Middle frontal gyrus (tissue), 1 donor: ENCODE measurements around the gene LGR4.

Source experiments
- DNase-seq: peaks from one replicate; pipeline ENCODE4 v3.0.0-alpha.2; 2015; ENCODE audit warnings: low spot score; ENCODE audit errors: extremely low spot score

Gene LGR4

DNA sequence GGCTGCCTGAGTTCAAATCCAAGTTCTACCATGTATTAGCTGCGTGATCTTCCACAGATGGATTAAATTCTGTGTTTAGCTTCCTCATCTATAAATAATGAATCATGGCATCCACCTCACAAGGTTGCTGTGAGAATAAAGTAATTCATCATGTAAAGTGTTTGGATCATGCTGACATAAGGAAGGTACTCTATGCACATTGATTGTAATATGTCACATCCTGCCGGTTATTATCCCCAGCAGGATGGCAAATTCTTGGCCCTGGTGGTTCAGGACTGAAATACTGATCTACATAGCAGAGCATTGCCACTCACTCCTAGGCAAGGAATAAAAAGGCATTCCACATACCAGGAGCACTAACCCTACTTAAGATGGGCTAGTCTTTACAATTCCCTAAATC lies 40.8 kb downstream of the LGR4 start:
- no peak for DNase-seq

DNA sequence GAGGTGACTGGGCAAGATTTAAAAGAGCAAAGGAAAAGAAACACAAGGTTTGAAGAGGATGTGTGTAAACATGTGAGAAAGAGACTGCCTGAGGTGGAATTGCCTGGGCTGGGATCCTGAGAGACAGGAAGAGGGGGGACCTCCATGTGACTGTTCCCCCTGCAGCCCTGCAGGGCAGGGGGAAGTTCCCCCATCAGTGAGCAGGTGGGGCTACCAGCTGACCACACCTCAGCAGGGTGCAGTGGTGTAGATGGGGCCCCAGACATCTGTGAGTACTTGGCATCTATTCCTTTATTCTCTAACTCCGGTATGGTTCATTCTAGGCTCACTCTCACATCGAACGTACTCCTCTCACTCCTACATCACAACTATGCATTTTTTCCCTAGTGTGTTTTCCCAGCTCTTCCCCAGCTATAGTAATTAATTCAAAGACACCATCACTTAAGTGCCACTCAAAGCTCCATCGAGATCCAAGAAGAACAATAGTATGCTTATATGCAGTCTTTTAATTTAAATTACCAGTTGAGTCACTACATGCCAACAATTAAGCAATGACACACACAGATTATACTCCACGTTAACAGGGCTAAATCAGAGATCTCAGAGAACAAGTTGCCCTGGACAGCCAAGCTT lies 42.7 kb downstream of the LGR4 start:
- no peak for DNase-seq

DNA sequence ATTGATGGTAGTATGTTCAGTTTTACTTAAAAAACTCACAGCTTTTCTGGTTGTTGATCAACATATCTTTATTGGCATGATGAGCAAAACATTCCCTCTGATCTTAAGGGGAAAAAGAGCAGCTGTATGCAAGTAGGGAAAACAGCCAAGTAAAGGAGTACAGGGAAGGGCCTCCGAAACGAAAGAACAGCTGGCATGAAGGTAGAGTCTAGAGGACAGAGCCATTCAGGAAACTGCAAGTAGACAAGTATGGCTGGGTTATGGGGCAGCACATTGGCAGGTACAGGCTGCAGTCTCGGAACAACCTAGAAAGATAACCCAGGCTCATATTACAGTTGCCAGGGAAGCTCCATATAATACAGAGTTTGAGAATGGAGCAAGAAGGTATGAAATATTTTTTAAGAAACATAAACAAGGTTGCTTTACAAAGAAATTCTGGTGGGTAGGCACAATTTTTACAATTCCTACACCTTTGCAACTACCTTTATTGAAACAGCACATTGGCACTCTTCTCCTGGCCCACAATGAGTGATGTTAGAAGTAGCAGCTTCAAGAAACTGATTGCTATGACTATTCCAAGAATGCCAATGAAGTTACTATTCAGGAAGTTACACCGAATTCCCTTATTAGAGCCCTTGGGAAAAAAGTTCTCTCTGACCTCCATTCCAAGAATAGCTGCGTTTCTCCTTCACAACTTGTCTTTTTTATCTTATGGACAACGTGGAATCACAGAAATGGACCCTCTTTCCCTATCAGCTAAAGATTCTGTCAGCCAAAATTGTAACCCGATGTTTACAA lies 45.2 kb downstream of the LGR4 start:
- DNase-seq: no peak

DNA sequence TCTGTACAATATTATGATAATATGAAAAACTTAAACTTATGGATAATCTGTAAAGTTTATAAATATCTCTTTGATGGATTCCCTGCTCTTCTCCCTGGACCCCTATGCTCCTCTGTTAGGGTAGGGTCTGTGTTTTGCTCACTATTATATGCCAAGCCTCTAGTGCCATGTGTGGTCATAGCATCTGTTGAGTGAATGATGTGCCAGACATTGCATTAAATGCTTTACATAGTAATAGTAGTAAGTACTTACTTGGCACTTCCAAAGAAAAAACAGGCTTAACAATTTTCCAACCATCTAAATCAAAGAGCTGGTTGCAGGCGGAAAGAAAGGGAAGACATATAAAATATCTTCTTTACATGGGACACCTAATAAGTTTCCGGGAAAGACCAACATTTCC lies 46.8 kb downstream of the LGR4 start:
- no peak for DNase-seq

DNA sequence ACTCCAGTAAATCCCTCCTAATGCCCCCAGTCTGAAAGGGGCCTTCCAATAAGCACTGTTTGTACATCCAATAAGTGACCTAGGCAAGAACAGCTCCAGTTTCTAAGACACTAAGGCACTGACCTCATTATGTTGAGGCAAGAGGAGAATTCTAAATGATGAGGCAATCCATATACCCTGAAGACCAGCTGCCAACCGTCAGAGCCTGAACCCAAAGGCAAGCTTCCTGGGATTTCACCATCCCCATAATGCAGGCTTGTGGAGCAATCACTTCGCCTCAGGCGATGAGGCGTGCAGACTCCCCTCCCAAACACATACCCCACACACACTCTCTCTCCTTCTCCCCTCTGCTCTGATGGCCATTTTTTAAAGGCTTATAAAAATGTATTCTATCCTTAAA lies 49.5 kb downstream of the LGR4 start:
- DNase-seq: no peak

DNA sequence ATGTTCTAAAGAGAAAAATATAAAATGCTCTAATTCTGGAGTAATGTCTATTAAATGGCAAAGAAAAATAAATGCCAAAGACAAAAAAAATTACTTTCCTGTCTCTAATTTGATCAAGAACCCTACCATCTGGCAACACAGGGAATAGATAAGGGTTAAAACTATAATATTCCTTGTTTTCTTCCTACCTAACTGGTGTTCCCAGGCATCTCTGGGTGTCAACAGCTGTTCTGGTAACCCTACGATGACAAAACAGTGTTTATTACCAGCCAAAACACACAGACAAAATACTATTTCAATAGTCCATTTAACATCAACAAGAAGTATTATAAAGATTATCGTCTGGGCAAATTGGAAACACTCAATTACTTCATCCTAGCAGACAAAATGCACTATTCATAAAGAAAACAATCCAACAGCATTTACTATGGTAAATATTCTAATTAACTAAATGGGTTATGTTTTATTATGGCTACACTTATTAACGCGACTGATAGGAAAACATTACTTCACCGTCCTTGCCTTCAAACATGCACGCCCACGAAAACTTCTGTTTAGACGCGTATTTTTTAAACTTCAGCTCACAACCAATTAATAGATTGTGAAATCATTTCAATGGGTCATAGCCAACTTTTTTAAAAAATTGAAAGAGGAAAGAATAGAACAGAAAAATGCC lies 50.6 kb downstream of the LGR4 start:
- no peak for DNase-seq

DNA sequence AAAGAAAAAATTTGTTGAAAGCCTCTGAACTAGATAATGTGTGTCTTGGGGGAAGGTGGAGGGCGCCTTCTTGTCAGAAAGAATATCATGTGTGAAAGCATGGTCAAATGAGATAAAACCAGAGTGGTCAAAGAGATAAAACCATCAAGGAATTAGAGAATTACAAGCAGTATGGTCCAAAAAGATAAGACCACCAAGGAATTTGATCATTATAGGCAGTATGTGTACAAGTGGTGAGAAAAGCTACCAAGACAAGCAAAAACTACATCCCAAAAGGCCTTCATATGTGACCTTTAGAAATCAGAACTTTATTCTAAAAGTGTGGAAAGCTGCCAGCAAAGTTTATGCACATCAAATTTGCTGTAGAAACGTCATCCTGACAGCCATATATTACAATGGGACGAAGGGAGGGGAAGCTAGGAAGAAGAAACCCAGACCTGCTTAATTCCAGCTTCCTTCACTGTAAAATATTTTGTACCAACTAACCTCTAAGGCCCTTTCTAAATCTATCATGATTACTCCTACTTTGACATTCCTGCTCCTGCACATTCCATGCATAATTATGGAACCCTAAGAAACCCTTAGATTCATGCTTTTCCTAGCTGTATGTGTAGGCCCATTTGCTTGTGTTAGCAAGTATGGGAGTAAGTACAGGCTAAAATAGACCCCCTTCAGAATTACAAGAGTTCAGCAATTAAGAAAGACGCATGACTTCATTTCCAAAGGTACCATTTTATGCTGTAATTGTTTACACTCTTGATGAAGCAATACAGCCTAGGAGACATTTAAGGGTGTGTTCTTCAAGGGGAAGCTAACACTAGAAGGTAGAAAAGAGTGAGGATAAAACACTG lies 51.6 kb downstream of the LGR4 start:
- no peak for DNase-seq

DNA sequence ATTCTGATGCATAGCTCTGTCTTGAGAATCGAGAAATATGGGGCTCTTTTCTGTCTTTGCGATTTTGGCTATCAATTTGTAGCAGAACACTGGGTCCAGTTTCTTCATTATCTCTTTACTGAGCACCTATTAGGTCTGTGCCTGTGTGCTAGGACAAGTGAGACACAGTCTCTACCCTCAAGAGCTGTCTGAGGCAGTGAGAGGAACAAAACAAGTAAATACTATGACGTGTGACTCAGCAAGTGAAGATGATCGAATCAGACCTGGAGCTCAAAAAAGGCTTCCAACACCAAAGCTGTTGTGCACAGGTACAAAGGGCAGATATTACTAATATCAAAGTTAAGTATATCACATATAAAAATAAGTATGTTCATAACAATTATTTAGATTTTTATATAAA lies 52.4 kb downstream of the LGR4 start:
- no peak for DNase-seq

DNA sequence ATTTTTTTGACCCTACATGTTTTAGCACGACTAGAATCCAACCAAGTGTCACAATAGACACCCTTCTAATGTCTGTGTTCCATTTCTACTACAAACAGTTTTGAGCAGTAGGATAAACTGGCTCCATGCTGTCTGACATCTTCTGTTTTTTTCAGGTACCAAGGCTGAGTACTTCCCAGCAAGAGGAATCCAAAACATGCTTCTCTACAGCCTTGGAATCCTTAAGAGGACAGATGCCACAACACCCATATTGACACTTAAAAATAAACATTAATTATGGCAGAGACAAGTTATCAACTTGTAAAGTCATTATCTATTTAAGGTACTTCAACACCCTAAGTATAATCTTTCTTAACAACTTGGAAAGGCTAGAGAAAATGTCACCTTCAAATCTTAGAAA lies 54.2 kb downstream of the LGR4 start:
- no peak for DNase-seq

DNA sequence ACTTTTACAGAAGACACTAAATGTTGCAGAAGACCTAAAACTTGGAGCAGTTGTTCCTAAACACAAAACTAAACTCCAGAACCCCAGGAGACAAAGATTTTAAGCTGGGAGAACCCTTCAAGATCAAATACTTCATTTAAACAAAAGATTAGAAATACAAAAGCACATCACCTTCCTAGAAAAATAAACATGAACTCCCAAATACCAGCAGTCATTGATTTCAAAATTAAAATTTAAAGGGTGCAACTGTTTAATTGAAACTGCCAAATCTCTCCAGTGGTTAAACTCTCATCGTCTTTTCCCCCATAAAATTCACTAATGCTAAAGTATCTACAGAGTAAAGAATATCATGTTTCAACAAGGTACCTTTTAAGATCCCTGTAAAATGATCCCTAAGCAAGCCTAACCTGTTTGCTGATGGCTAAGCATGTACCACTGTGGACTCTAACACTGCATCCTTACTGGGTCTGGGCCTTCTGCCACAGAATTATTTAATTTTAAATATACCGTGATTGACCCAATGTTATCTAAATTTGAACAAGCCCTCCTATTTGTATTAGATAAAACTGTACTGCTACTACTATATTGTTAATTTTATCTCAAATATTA lies 55.9 kb downstream of the LGR4 start:
- no peak for DNase-seq

DNA sequence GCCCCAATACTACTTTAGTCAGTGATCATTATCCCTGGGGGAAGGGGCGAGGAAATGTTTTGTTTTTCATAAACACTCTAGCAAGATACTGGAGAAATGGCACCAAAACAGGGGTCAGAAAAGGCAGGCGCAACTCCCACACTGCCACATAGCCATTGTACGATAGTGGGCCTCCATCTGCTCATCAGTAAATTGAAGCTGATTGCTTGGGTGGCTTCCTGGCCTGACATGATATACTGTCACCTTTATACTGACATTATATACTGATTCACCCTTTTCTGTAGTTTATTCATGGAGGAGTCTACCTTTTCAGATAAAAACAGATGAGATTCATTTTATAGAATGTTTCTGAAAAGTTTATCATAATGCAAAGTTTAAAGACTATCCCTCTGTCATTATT lies 57.9 kb downstream of the LGR4 start:
- no peak for DNase-seq

DNA sequence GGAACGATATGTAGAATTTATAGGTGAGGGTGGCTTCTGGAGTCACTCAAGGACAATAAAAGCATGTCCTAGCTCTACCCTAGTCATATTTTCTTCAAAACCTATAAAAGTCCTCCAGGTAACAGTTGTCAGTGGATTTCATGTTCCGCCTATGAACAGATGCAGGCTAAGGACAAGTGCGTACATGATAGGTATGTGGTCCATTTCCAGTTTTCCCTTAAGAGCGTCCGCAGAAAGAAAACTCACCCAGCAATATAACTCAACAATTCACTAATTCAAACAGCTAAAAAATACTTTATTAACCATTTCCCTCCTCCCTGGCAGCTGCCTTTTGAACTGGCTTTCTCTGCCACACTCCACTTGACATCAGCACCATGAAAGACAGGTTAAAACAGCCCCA lies 59.4 kb downstream of the LGR4 start:
- DNase-seq: no peak

DNA sequence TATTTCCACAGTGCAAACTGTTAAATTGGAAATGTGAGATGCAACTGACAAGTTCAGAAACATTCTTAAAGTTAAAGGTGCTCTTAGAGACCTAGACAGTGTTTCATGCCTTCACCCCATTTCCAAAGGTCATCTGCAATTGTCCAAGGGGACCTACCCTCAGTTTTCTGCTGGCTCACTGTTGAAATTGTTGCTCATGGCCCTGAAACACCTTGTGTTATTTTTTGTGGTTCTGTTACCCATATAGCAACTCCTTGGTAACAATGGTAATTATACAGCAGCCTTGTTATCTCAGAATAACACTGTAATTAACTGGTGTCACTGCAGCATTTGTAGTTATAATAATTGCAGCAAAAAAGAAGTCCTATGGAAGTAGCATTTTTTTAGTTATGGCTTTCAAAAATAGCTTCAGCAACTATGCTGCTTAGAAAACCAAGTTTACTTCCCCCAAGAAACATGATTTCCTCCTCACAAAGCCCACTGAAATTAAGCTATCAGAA lies 60.3 kb downstream of the LGR4 start:
- DNase-seq: no peak

DNA sequence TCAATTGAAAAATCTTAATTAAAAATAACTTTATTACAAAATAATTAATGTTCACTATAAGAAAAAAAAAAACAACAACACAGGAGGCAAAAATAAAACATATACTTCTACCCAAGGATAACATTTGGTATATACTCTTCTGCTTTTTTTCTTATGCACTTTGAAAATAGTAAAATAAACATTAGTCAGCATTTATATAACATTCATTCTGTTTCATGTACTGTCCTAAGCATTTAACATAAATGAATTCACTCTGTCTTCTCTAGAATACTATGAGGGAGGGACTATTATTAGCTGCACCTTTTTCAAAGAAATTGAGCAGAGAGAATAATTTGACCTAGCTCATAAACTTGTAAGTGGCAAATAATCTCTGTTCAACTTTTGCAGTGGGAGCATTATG lies 61.3 kb downstream of the LGR4 start:
- DNase-seq: no peak

DNA sequence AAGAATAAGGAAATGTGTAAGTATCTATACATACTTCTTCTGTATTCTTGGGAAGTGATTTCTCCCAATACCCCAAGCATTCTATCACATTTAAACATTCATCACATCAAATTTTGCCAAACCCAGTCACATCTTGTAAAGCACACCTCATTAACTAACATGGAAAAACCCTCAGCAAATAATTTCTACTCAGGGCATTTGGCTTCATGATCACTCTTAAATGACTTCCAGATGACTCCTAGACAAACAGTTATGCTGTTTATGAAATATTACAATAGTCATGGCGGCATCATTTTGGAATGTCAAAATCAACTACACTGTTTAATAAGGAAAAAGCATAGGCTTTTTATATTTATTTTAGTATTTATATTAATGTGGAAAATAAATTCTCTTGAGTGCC lies 62.3 kb downstream of the LGR4 start:
- no peak for DNase-seq

DNA sequence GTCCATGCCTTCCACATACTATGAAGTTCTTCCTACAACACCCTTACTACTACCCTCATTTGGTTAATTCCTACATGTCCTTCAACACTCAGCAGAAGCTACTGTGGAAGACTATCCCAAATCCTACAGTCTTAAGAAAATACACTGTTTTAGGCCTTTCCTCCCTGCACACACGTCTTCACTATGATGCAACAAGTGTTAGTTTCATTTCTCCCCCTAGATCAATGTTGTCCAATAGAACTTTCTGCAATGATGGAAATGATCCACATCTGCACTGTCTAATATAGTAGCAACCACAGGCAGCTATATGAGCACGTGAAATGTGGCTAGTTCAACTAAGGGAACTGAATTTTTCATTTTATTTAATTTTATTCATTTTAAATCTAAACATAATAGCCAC lies 62.8 kb downstream of the LGR4 start:
- DNase-seq: no peak

DNA sequence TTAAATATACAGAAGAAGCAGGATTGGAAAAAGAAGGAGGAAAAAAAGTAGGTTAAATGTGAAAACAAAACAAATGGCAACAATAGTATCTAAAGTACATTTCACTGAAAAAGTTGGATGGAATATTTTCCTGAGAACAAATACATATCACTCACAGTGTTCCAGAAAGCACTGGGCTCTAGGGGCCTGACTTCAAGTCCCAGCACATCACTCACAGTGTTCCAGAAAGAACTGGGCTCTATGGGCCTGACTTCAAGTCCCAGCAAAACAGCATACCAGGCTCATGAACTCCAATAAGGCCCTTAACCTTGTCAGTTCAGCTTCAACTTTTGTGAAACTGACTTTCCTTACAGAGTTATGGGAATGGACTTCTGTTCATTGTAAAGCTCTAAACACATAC lies 63.5 kb downstream of the LGR4 start:
- DNase-seq: no peak

DNA sequence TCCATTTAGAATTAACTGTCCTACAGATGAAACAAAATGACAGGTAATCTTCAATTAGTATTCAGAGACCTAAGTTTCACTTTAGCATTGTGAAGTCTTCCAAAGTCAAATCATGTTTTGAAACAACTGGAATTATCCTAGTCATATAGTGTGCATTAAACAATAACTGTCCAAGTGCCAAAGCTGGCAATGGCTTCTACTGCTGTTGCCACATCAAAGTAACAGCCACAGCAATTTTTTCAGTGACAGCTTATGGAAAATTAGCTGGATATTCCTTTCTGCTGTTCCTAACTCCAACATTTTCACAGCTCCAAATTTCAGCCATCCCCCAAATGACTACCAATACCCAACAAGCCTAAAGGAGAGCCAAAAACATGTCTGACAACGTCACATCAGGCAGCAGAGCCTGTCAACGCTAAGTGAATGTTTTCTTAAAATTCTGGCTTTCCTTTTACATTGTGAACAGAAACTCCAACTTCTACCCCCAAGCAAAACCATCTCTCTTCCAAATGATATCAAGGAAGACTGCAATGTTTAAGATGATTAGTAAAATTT lies 64.3 kb downstream of the LGR4 start:
- DNase-seq: no peak

DNA sequence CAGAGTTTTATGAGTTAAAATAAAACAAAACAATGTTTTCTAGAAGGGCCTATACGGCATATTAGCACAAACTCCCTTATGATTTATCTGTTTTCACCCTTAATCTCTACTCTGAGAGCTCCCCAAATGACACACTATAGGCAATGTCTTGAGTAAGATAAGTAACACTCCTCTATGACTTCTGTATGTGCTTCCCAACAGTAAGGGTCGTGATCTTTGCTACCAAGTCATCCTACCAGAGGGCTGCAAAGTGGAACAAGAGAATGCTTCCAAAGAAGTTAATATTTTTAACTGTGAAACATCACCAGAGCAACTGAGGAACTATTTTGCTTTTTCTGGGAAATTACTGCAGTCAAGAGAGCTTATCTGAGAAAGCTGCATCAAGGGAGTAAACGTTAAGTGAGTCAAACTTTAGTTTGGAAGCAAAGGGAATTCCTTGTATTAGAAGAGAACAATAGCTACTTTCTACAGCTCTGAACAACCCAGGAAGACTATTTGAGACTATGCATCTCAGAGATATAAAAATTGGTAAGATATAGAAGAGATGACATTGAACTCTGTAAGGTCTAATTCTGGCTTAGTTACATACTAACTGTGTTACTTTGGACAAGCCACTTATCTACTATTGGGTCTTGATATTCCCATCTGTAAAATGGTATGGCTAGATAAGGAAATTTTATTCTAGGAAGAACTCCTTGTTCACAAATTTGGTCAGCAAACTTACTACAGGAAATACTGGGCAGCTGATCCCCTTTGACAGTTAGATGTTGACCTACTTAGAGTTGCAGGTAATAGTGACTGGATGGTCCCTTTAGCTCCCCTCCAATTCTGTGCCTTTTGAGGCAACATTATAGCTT lies 65.9 kb downstream of the LGR4 start:
- DNase-seq: no peak

DNA sequence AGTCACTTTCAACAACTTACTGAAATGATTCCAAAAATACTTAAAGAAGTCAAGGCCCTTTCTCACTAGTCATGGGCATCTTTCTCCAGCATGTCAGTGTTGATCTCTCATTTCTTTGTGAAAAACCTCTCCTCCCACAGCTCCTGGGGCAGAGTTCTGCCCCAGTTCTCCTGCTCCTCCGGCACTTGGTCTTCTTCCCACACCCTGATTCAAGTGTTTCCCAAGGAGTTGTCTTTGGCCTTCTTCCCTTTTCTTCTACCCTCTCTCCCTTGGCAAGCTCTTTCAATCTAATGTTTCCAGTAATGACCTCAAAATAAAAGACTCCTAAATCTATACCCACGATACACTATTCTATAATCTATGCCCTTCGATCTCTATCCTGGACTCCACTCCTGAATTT lies 67.5 kb downstream of the LGR4 start:
- no peak for DNase-seq
